Mucosa of stomach (tissue), 1 donor: Measurements from ENCODE around the gene SKAP2.
"Not testable (repeated sequence)": the region's sequence is repeated elsewhere in the genome, so short reads cannot be mapped to it uniquely, and the experiment has no call there.

Source experiments
- H3K27me3 ChIP-seq: one replicate; pipeline ENCODE4 v1.7.0; 2013; ENCODE audit warnings: mild to moderate bottlenecking, low read length; ENCODE audit not compliant: control insufficient read depth, insufficient read depth
- H3K36me3 ChIP-seq: one replicate; pipeline ENCODE4 v1.7.0; 2013; ENCODE audit warnings: low read length; ENCODE audit not compliant: control insufficient read depth, insufficient read depth
- H3K4me1 ChIP-seq: one replicate; pipeline ENCODE4 v1.7.0; 2013; ENCODE audit warnings: mild to moderate bottlenecking, low read length; ENCODE audit not compliant: control insufficient read depth, insufficient read depth
- H3K4me3 ChIP-seq: one replicate; pipeline ENCODE4 v1.7.0; 2013; ENCODE audit warnings: low read length
- H3K9ac ChIP-seq: one replicate; pipeline ENCODE4 v1.7.0; 2013; ENCODE audit warnings: mild to moderate bottlenecking, low read length, moderate library complexity
- H3K9me3 ChIP-seq: one replicate; pipeline ENCODE4 v1.7.0; 2013; ENCODE audit warnings: mild to moderate bottlenecking, low read length, moderate library complexity; ENCODE audit not compliant: control insufficient read depth
- donor health status: Pancreatic carcinoma.

The SKAP2 gene

GRCh38 chr7:26856176-26856985 is 8.0 kb downstream of the SKAP2 start:
- Histone ChIP-seq H3K9me3 (no peaks in the 10 kb centered on the region), H3K36me3 (no peaks in the 10 kb centered on the region), H3K4me1 (no peaks in the 10 kb centered on the region), H3K4me3 (no peak overlapping the region), H3K9ac (no peak overlapping the region), H3K27me3 (no peaks in the 10 kb centered on the region)

GRCh38 chr7:26854876-26855855 is 9.2 kb downstream of the SKAP2 start:
- Histone ChIP-seq H3K9ac (no peak overlapping the region), H3K9me3 (no peaks in the 10 kb centered on the region), H3K27me3 (no peaks in the 10 kb centered on the region), H3K4me3 (no peak overlapping the region), H3K4me1 (no peaks in the 10 kb centered on the region), H3K36me3 (no peaks in the 10 kb centered on the region)

GRCh38 chr7:26853788-26854393 is 10.5 kb downstream of the SKAP2 start:
- no peaks in the 10 kb centered on the region for H3K27me3 ChIP-seq
- H3K9me3 ChIP-seq, result no peaks in the 10 kb centered on the region
- no peaks in the 10 kb centered on the region for H3K4me1 ChIP-seq
- H3K36me3 ChIP-seq, result no peaks in the 10 kb centered on the region
- no peak overlapping the region for H3K9ac ChIP-seq
- H3K4me3 ChIP-seq, result no peak overlapping the region

- no peaks in the 10 kb centered on the region for H3K27me3 ChIP-seq
These were observed 14.2 kb downstream of the SKAP2 start for GRCh38 chr7:26850193-26850651.

GRCh38 chr7:26843705-26844104 is 20.7 kb downstream of the SKAP2 start:
- no peak overlapping the region for H3K4me3 ChIP-seq
- no peaks in the 10 kb centered on the region for H3K27me3 ChIP-seq
- H3K4me1 ChIP-seq, result no peaks in the 10 kb centered on the region
- H3K9me3 ChIP-seq, result no peaks in the 10 kb centered on the region
- H3K9ac ChIP-seq, result no peak overlapping the region
- no peaks in the 10 kb centered on the region for H3K36me3 ChIP-seq

More at GRCh38 chr7:26850193-26850651, 14.2 kb downstream of the SKAP2 start:
- Histone ChIP-seq H3K4me3 (no peak overlapping the region), H3K9me3 (no peaks in the 10 kb centered on the region), H3K9ac (no peak overlapping the region), H3K36me3 (no peaks in the 10 kb centered on the region), H3K4me1 (no peaks in the 10 kb centered on the region)

GRCh38 chr7:26842897-26843296 is 21.5 kb downstream of the SKAP2 start:
- Histone ChIP-seq H3K9me3 (no peaks in the 10 kb centered on the region), H3K4me3 (no peak overlapping the region), H3K9ac (no peak overlapping the region), H3K27me3 (no peaks in the 10 kb centered on the region), H3K4me1 (no peaks in the 10 kb centered on the region), H3K36me3 (no peaks in the 10 kb centered on the region)

- H3K4me3 ChIP-seq, result no peak overlapping the region
These were observed 23.2 kb downstream of the SKAP2 start for GRCh38 chr7:26841003-26841739.

GRCh38 chr7:26836793-26837192 is 27.6 kb downstream of the SKAP2 start:
- H3K9me3 ChIP-seq, H3K4me3 ChIP-seq: not testable (repeated sequence)

More at GRCh38 chr7:26841003-26841739, 23.2 kb downstream of the SKAP2 start:
- no peak overlapping the region for H3K9ac ChIP-seq
- no peaks in the 10 kb centered on the region for H3K9me3 ChIP-seq
- no peaks in the 10 kb centered on the region for H3K27me3 ChIP-seq
- no peaks in the 10 kb centered on the region for H3K36me3 ChIP-seq
- no peaks in the 10 kb centered on the region for H3K4me1 ChIP-seq

GRCh38 chr7:26815426-26815825 is 49.0 kb downstream of the SKAP2 start:
- Histone ChIP-seq H3K4me1 (peaks cover 11% of the 10 kb centered on the region), H3K9ac (no peak overlapping the region), H3K27me3 (no peaks in the 10 kb centered on the region), H3K36me3 (no peaks in the 10 kb centered on the region), H3K4me3 (no peak overlapping the region), H3K9me3 (no peaks in the 10 kb centered on the region)

More at GRCh38 chr7:26836793-26837192, 27.6 kb downstream of the SKAP2 start:
- H3K9ac ChIP-seq, H3K27me3 ChIP-seq, H3K36me3 ChIP-seq, H3K4me1 ChIP-seq: not testable (repeated sequence)

- H3K9ac ChIP-seq, result no peak overlapping the region
- H3K4me3 ChIP-seq, result no peak overlapping the region
- no peaks in the 10 kb centered on the region for H3K36me3 ChIP-seq
- H3K27me3 ChIP-seq, result no peaks in the 10 kb centered on the region
- peaks cover 11% of the 10 kb centered on the region for H3K4me1 ChIP-seq
- H3K9me3 ChIP-seq, result no peaks in the 10 kb centered on the region
These were observed 51.0 kb downstream of the SKAP2 start for GRCh38 chr7:26813432-26813831.

GRCh38 chr7:26794541-26794940 is 69.8 kb downstream of the SKAP2 start:
- Histone ChIP-seq H3K4me1 (no peaks in the 10 kb centered on the region), H3K36me3 (no peaks in the 10 kb centered on the region), H3K9me3 (no peaks in the 10 kb centered on the region), H3K27me3 (no peaks in the 10 kb centered on the region), H3K4me3 (no peak overlapping the region), H3K9ac (no peak overlapping the region)
